PC-9 (cell line): ENCODE measurements around the gene SKI. TPM values are rescaled to one million over a fixed set of nuclear protein-coding genes. Genes with fewer than 3 reads are reported as not detected.

Experiments
- BruUV-seq: library from RNA; stranded (reverse); fragments of 400-500 nt; replicated peaks from 2 replicates; lab custom pipeline; 2021; lab: Mats Ljungman, UMichigan
- CTCF ChIA-PET: fragments of 300-600 bp; sonication (Branson Sonifier 250); formaldehyde crosslinking; loops from one replicate; lab custom pipeline; 2022; ENCODE audit warnings: antibody characterized with exemption; lab: Charles Lee
- POLR2A ChIA-PET: fragments of 300-600 bp; sonication (Branson Sonifier 250); formaldehyde crosslinking; loops from one replicate; lab custom pipeline; 2022; ENCODE audit warnings: antibody characterized with exemption; ENCODE audit not compliant: unreplicated experiment; lab: Charles Lee
- DNase-seq, 2 experiments: peaks; one replicate each; pipeline versions ENCODE4 v3.0.0 to v3.0.0-alpha.2; 2015 to 2022; ENCODE audit warnings: mixed read lengths in 1 of 2
- H2AFZ ChIP-seq: fragments of 200-600 bp; sonication (generic); 2 replicates; pipeline ENCODE4 v1.8.1; 2017; ENCODE audit warnings: antibody characterized with exemption
- H3F3A ChIP-seq: fragments of 200-600 bp; sonication (generic); 2 replicates; pipeline ENCODE4 v1.8.1; 2017; ENCODE audit warnings: antibody characterized with exemption, mild to moderate bottlenecking, low read depth; ENCODE audit not compliant: insufficient read depth
- H3K27ac ChIP-seq: fragments of 200-600 bp; sonication (generic); 2 replicates; pipeline ENCODE4 v1.6.1; 2016; ENCODE audit warnings: mixed run types
- H3K27me3 ChIP-seq: fragments of 200-600 bp; sonication (generic); 2 replicates; pipeline ENCODE4 v1.6.1; 2016; ENCODE audit warnings: low read depth, mixed run types; ENCODE audit not compliant: insufficient read depth
- H3K36me3 ChIP-seq: fragments of 200-600 bp; sonication (generic); 2 replicates; pipeline ENCODE4 v1.6.1; 2016; ENCODE audit warnings: low read depth, mixed run types
- H3K4me1 ChIP-seq: fragments of 200-600 bp; sonication (generic); replicated peaks from 2 replicates; pipeline ENCODE4 v1.6.1; 2016; ENCODE audit warnings: mixed run types; ENCODE audit not compliant: insufficient read depth
- H3K4me2 ChIP-seq: fragments of 200-600 bp; sonication (generic); 2 replicates; pipeline ENCODE4 v1.6.1; 2017; ENCODE audit warnings: mixed run types
- H3K4me3 ChIP-seq: fragments of 200-600 bp; sonication (generic); 2 replicates; pipeline ENCODE4 v1.6.1; 2016; ENCODE audit warnings: mixed run types
- H3K79me2 ChIP-seq: fragments of 200-600 bp; sonication (generic); 2 replicates; pipeline ENCODE4 v1.6.1; 2017; ENCODE audit warnings: low read depth, mixed run types
- H3K9me2 ChIP-seq: fragments of 200-600 bp; sonication (generic); 2 replicates; pipeline ENCODE4 v1.8.1; 2017; ENCODE audit warnings: mild to moderate bottlenecking; ENCODE audit not compliant: insufficient read depth
- H3K9me3 ChIP-seq: fragments of 200-600 bp; sonication (generic); 2 replicates; pipeline ENCODE4 v1.8.1; 2016; ENCODE audit warnings: low read depth; ENCODE audit not compliant: insufficient read depth
- H4K20me1 ChIP-seq: fragments of 200-600 bp; sonication (generic); 2 replicates; pipeline ENCODE4 v1.8.1; 2017; ENCODE audit not compliant: insufficient read depth
- EZH2 ChIP-seq: fragments of 200-600 bp; sonication (generic); IDR thresholded peaks from 2 replicates; pipeline ENCODE4 v1.8.0; 2017; ENCODE audit warnings: antibody characterized with exemption, low read depth
- intact Hi-C: fragments of 100-400 bp; cut with micrococcal nuclease; formaldehyde crosslinking; loops from one replicate; pipeline ENCODE4 v1.10.0; 2022; ENCODE audit not compliant: unreplicated experiment
- total RNA-seq: library from RNA; stranded (reverse); gene quantifications from 2 replicates; pipeline ENCODE4 v1.2.3, GENCODE V29; 2021
- TF ChIP-seq, protein P1 (sequence below): fragments of 200-600 bp; sonication (generic); conservative IDR thresholded peaks from 2 replicates; pipeline ENCODE4 v1.6.1; 2017; ENCODE audit warnings: mixed run types, antibody characterized with exemption, mild to moderate bottlenecking, moderate library complexity

The SKI gene
- total RNA-seq, 1 experiment from 2014 or later: 36.2 TPM

DNA sequence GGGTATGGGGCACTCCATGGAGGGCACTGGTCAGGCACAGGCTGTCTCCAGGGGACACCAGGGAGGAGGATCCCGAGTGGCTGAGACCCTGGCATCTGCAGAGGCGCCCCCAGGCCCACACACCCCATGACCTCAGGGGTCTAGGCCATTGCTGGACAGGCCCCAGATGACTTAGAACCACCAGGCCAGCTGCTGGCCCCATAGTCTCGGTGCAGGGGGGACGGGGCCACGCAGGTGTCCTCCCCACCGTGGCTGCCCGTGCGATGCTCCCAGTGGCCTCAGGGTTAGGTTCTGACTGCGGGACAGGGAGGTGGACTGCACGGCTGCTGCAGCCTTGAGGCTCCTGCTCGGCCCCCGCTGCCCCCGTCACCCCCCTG lies 119.3 kb downstream of the SKI start:
- POLR2A ChIA-PET: no interaction called here
- H3K4me1 ChIP-seq: no peaks in the 10 kb centered on the region

GRCh38 chr1:2347896-2348295 lies 119.8 kb downstream of the SKI start:
- Histone ChIP-seq H3K4me1 (no peaks in the 10 kb centered on the region), H3K79me2 (no peaks in the 10 kb centered on the region), H3K27ac (no peak overlapping the region), H3K9me3 (no peaks in the 10 kb centered on the region), H3F3A (peaks cover 8% of the 10 kb centered on the region; the same call in 1 of the 2 replicates), H3K4me2 (no peak overlapping the region), H3K27me3 (no peaks in the 10 kb centered on the region), H3K9me2 (no peaks in the 10 kb centered on the region), H2AFZ (no peak overlapping the region), H3K36me3 (no peaks in the 10 kb centered on the region), H3K4me3 (no peak overlapping the region), H4K20me1 (no peaks in the 10 kb centered on the region; the same call in 1 of the 2 replicates)
- ChIA-PET POLR2A (no interaction called here), CTCF (no interaction called here)
- DNase-seq: no peak
- intact Hi-C loops: no loop called here
- no peak for TF ChIP-seq EZH2
- TF ChIP-seq, protein P1, sequence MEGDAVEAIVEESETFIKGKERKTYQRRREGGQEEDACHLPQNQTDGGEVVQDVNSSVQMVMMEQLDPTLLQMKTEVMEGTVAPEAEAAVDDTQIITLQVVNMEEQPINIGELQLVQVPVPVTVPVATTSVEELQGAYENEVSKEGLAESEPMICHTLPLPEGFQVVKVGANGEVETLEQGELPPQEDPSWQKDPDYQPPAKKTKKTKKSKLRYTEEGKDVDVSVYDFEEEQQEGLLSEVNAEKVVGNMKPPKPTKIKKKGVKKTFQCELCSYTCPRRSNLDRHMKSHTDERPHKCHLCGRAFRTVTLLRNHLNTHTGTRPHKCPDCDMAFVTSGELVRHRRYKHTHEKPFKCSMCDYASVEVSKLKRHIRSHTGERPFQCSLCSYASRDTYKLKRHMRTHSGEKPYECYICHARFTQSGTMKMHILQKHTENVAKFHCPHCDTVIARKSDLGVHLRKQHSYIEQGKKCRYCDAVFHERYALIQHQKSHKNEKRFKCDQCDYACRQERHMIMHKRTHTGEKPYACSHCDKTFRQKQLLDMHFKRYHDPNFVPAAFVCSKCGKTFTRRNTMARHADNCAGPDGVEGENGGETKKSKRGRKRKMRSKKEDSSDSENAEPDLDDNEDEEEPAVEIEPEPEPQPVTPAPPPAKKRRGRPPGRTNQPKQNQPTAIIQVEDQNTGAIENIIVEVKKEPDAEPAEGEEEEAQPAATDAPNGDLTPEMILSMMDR: no peak
- no TSS peak for BruUV-seq

More for the DNA sequence above, 119.3 kb downstream of the SKI start:
- no peak overlapping the region for H3K4me3 ChIP-seq
- CTCF ChIA-PET: no interaction called here
- no peak overlapping the region for H3K4me2 ChIP-seq
- no peaks in the 10 kb centered on the region for H3K9me3 ChIP-seq
- no peaks in the 10 kb centered on the region for H3K36me3 ChIP-seq
- H3F3A ChIP-seq: peaks cover 8% of the 10 kb centered on the region; the same call in 1 of the 2 replicates
- H3K27me3 ChIP-seq: no peaks in the 10 kb centered on the region
- H3K27ac ChIP-seq: no peak overlapping the region
- no peaks in the 10 kb centered on the region for H3K9me2 ChIP-seq
- H2AFZ ChIP-seq: no peak overlapping the region
- TF ChIP-seq EZH2: no peak
- no peak for DNase-seq
- intact Hi-C loops: no loop called here
- no peaks in the 10 kb centered on the region for H3K79me2 ChIP-seq
- no peaks in the 10 kb centered on the region; the same call in 1 of the 2 replicates for H4K20me1 ChIP-seq
- BruUV-seq: no TSS peak

DNA sequence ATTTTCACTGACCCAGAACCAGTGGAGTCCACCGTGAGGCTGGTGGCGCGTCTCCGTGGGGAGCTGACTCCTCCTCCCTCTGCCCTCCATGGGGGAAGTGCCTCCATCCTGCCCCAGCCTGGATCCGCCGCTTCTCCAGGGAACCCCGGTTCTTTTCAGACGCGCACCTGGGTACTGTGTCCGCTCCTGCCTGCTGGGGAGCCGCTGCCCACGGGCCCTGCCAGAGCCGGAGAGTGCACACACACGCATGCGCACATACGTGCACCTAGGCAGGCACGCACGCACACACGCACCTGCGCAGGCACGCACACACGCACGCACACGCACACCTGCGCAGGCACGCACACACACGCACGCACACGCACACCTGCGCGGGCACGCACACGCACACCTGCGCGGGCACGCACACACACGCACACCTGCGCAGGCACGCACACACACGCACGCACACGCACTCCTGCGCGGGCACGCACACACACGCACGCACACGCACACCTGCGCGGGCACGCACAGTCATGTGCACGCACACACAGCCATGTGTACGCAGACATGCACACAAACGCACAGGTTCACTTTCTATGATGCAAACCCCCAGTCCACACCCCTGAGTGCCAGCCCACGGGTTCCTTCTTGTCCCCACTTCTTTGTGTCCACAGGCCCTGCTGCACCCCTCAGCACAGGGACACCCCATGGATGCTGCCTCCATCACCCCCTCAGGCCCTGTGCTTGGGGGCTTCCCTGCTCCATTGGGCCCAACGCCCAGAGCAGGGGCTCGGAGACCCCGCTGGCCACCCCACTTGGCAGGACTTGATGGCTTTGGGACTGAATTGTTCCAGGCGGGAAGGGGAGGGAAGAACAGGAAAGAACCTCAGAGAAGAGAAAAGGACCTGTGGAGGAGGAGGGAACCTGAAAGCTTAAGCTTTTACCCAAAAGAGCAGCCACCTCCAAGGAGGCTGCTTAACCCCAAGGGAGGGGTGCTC lies 120.5 kb downstream of the SKI start:
- no TSS peak for BruUV-seq
- intact Hi-C loops: no loop called here
- POLR2A ChIA-PET: no interaction called here
- Histone ChIP-seq H3K27ac (no peak overlapping the region), H3K4me1 (no peaks in the 10 kb centered on the region), H3K36me3 (no peaks in the 10 kb centered on the region), H3K9me2 (no peaks in the 10 kb centered on the region), H3K4me3 (no peak overlapping the region), H3K79me2 (no peaks in the 10 kb centered on the region), H3K9me3 (no peaks in the 10 kb centered on the region), H2AFZ (no peak overlapping the region), H4K20me1 (no peaks in the 10 kb centered on the region; the same call in 1 of the 2 replicates), H3K27me3 (no peaks in the 10 kb centered on the region), H3K4me2 (no peak overlapping the region), H3F3A (peaks cover 8% of the 10 kb centered on the region; the same call in 1 of the 2 replicates)
- CTCF ChIA-PET: no interaction called here
- DNase-seq: no peak
- no peak for TF ChIP-seq EZH2
- TF ChIP-seq, protein P1: no peak
